GM12878 (cell line): Measurements from ENCODE around the gene TMEM41B. TPM values are rescaled to one million over a fixed set of nuclear protein-coding genes. Genes with fewer than 3 reads are reported as not detected.

Experiments
- ATAC-seq: fragments of 200-7000 bp; cut with Tn5 transposase; 3 replicates; pipeline ENCODE4 v1.9.1; 2020; ENCODE audit warnings: mild to moderate bottlenecking, moderate library complexity
- BruUV-seq: library from RNA; stranded (reverse); fragments of 400-500 nt; replicated peaks from 2 replicates; lab custom pipeline; 2021; lab: Mats Ljungman, UMichigan
- CTCF ChIA-PET: fragments of 300-600 bp; sonication (Branson Sonifier 250); formaldehyde crosslinking; extraction: SDS; loops from one replicate; lab custom pipeline; 2021; ENCODE audit warnings: inconsistent platforms; lab: Yijun Ruan, JAX
- POLR2A ChIA-PET: fragments of 350-600 bp; formaldehyde crosslinking; extraction: SDS; loops from one replicate; lab custom pipeline; 2021; ENCODE audit warnings: inconsistent platforms; lab: Charles Lee
- RAD21 ChIA-PET: fragments of 300-600 bp; sonication (Branson Sonifier 250); formaldehyde crosslinking; loops from one replicate; lab custom pipeline; 2023; ENCODE audit warnings: antibody characterized with exemption; ENCODE audit not compliant: unreplicated experiment; lab: Charles Lee
- SMC1A ChIA-PET: fragments of 300-600 bp; sonication (Branson Sonifier 250); formaldehyde crosslinking; loops from one replicate; lab custom pipeline; 2023; ENCODE audit not compliant: unreplicated experiment, uncharacterized antibody; lab: Charles Lee
- DNase-seq: peaks from one replicate; pipeline ENCODE4 v3.0.0-alpha.2; 2011; ENCODE audit warnings: low read depth, low spot score
- FAIRE-seq: peaks from 3 replicates; lab custom pipeline; 2011; peaks lifted over from hg19 to GRCh38; lab: Jason Lieb, UNC
- H2AFZ ChIP-seq: 2 replicates; pipeline ENCODE4 v1.6.0; 2011; ENCODE audit warnings: low read depth, low read length, control low read depth; ENCODE audit not compliant: control insufficient read depth
- H3K27ac ChIP-seq: 2 replicates; pipeline ENCODE4 v1.5.1; 2011; ENCODE audit warnings: control low read depth; ENCODE audit not compliant: control insufficient read depth, insufficient read depth
- H3K27me3 ChIP-seq, 2 experiments: replicated peaks in 1 of 2; 2 replicates each; pipeline versions ENCODE4 v1.6.0 to v1.6.1; 2011; ENCODE audit warnings: low read length in 1 of 2; ENCODE audit not compliant: control insufficient read depth in 2 of 2, insufficient read depth in 2 of 2
- H3K36me3 ChIP-seq, 2 experiments: 2 replicates each; pipeline ENCODE4 v1.5.1; 2011; ENCODE audit warnings: low read length in 1 of 2; ENCODE audit not compliant: control insufficient read depth in 2 of 2, insufficient read depth in 2 of 2
- H3K4me1 ChIP-seq: 2 replicates; pipeline ENCODE4 v1.6.1; 2011; ENCODE audit warnings: mild to moderate bottlenecking, low read length, moderate library complexity, mixed read lengths; ENCODE audit not compliant: control insufficient read depth, insufficient read depth
- H3K4me2 ChIP-seq: 2 replicates; pipeline ENCODE4 v1.6.0; 2011; ENCODE audit warnings: control low read depth; ENCODE audit not compliant: control insufficient read depth, insufficient read depth
- H3K4me3 ChIP-seq: fragments of 200-600 bp; sonication (generic); 2 replicates; pipeline ENCODE4 v1.5.1; 2016
- H3K79me2 ChIP-seq: 2 replicates; pipeline ENCODE4 v1.6.0; 2011; ENCODE audit warnings: low read length; ENCODE audit not compliant: control insufficient read depth, insufficient read depth
- H3K9ac ChIP-seq: 2 replicates; pipeline ENCODE4 v1.8.0; 2011; ENCODE audit warnings: low read length, control low read depth, mixed read lengths; ENCODE audit not compliant: control insufficient read depth, insufficient read depth
- H3K9me3 ChIP-seq: replicated peaks from 3 replicates; pipeline ENCODE4 v1.5.1; 2011; ENCODE audit warnings: mild to moderate bottlenecking, low read length; ENCODE audit not compliant: control insufficient read depth, insufficient read depth
- H4K20me1 ChIP-seq: 2 replicates; pipeline ENCODE4 v1.6.0; 2011; ENCODE audit not compliant: control insufficient read depth, insufficient read depth
- BHLHE40 ChIP-seq, 2 experiments: fragments of 450-650 bp in 1 of 2; IDR thresholded peaks; 2 replicates each; pipeline ENCODE4 v1.6.1; 2011 to 2017; ENCODE audit warnings: low read depth in 2 of 2, borderline replicate concordance in 1 of 2, improper control_type of control experiment in 1 of 2, low read length in 1 of 2, mild to moderate bottlenecking in 1 of 2
- CBX3 ChIP-seq: fragments of 200-600 bp; sonication (generic); IDR thresholded peaks from 2 replicates; pipeline ENCODE4 v1.6.1; 2016; ENCODE audit warnings: low read depth, borderline replicate concordance
- CBX5 ChIP-seq: sonication (generic); IDR thresholded peaks from 2 replicates; pipeline ENCODE4 v1.6.1; 2016; ENCODE audit warnings: low read depth, moderate library complexity, mild to moderate bottlenecking, inconsistent platforms
- EZH2 ChIP-seq: IDR thresholded peaks from 2 replicates; pipeline ENCODE4 v1.6.1; 2012; ENCODE audit warnings: low read depth, mild to moderate bottlenecking, control low read depth, inconsistent platforms, low read length, borderline replicate concordance; ENCODE audit not compliant: control insufficient read depth
- FOXM1 ChIP-seq: IDR thresholded peaks from 2 replicates; pipeline ENCODE4 v1.6.1; 2012; ENCODE audit warnings: low read depth, mild to moderate bottlenecking, inconsistent platforms, low read length, moderate library complexity
- PML ChIP-seq: IDR thresholded peaks from 2 replicates; pipeline ENCODE4 v1.6.1; 2012; ENCODE audit warnings: low read length, inconsistent platforms
- RAD51 ChIP-seq: fragments of 450-650 bp; IDR thresholded peaks from 2 replicates; pipeline ENCODE4 v1.6.1; 2016; ENCODE audit warnings: moderate library complexity, mild to moderate bottlenecking, inconsistent platforms
- WRNIP1 ChIP-seq: IDR thresholded peaks from 2 replicates; pipeline ENCODE4 v1.6.1; 2011; ENCODE audit warnings: low read depth, low read length, improper control_type of control experiment, borderline replicate concordance
- YY1 ChIP-seq: IDR thresholded peaks from 2 replicates; pipeline ENCODE4 v1.6.1; 2011; ENCODE audit warnings: low read depth, mild to moderate bottlenecking, low read length
- ZZZ3 ChIP-seq: IDR thresholded peaks from 2 replicates; pipeline ENCODE4 v1.6.1; 2011; ENCODE audit warnings: low read depth; ENCODE audit not compliant: control insufficient read depth, insufficient read length
- WGBS: methylation state at CpG from one replicate; pipeline ENCODE4 v1.1.6; 2016; ENCODE audit warnings: low lambda C conversion rate; ENCODE audit not compliant: insufficient replicate concordance, insufficient coverage; ENCODE audit errors: missing lambda C conversion rate; 5-methylcytosine and 5-hydroxymethylcytosine counted together
- in situ Hi-C: fragments of 300-500 bp; cut with MboI; formaldehyde crosslinking; loops from 9 replicates; pipeline ENCODE4 v1.14.3; 2018; ENCODE audit warnings: mixed read lengths
- intact Hi-C: fragments of 100-400 bp; cut with micrococcal nuclease; formaldehyde crosslinking; loops from one replicate; pipeline ENCODE4 v1.14.2; 2022; ENCODE audit not compliant: unreplicated experiment
- polyA plus RNA-seq, 11 experiments: library from polyadenylated mRNA; depleted of rRNA in 4 of 11; unstranded in 6 of 11; stranded (reverse) in 5 of 11; fragments of >200 nt; fragmentation: Nextera tagmentation in 4 of 11; fragmentation: Illumina TruSeq in 1 of 11; extraction: Ambion mirVana in 4 of 11; extraction: Trizol in 1 of 11; gene quantifications; 1 replicate in 1 of 11; 2 replicates in 10 of 11; pipeline versions ENCODE4 v1.2.1 to v1.2.3, GENCODE V29; 2011 to 2016; ENCODE audit warnings: inconsistent platforms in 2 of 11, missing spikeins in 2 of 11, low read depth in 1 of 11
- total RNA-seq, 4 experiments: library from RNA; depleted of rRNA in 3 of 4; stranded (reverse); fragments of >200 nt in 3 of 4; fragmentation: Illumina TruSeq in 1 of 4; extraction: Trizol in 1 of 4; gene quantifications; 2 replicates each; pipeline versions ENCODE4 v1.2.1 to v1.2.3, GENCODE V29; 2013 to 2021
- TF ChIP-seq, protein P1 (sequence below): fragments of 450-650 bp; formaldehyde crosslinking; IDR thresholded peaks from 2 replicates; pipeline ENCODE4 v1.5.0; 2022; ENCODE audit warnings: mild to moderate bottlenecking, missing genetic modification characterization
- TF ChIP-seq, protein P2 (sequence below): IDR thresholded peaks from 2 replicates; pipeline ENCODE4 v1.6.1; 2011; ENCODE audit warnings: mild to moderate bottlenecking, low read depth, low read length, moderate library complexity; ENCODE audit not compliant: insufficient replicate concordance

Gene TMEM41B
- total and polyA plus RNA-seq, 10 of the 15 experiments (the other 5 are each of a cell fraction or from before 2014, with no cell fraction given): 8.0 to 31.0 (median 20.5) TPM

DNA sequence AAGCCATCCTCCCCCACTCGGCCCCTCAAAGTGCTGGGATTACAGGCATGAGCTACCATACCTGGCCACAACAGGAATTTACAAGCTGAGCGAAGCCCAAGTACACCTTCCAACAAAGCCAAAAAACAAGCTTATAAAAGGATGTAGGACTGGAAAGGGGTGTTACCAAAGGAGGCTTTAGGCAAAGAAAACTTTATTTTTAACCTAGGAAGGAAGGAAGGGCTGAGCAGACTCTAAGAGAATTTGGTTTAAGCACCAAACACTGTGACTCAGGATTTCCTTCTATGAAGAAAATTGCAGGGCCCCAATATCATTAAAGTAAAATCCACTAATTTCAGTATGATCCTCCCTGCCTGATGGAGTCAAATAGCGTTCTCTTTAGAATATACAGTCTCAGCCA is 61.3 kb downstream of the TMEM41B start:
- no peak overlapping the region for H3K27ac ChIP-seq
- no peak overlapping the region for H3K4me3 ChIP-seq
- no peak overlapping the region for H3K9ac ChIP-seq
- TF ChIP-seq ZZZ3: no peak
- TF ChIP-seq EZH2: no peak
- no peak for TF ChIP-seq FOXM1
- TF ChIP-seq YY1: no peak
- TF ChIP-seq, protein P1, sequence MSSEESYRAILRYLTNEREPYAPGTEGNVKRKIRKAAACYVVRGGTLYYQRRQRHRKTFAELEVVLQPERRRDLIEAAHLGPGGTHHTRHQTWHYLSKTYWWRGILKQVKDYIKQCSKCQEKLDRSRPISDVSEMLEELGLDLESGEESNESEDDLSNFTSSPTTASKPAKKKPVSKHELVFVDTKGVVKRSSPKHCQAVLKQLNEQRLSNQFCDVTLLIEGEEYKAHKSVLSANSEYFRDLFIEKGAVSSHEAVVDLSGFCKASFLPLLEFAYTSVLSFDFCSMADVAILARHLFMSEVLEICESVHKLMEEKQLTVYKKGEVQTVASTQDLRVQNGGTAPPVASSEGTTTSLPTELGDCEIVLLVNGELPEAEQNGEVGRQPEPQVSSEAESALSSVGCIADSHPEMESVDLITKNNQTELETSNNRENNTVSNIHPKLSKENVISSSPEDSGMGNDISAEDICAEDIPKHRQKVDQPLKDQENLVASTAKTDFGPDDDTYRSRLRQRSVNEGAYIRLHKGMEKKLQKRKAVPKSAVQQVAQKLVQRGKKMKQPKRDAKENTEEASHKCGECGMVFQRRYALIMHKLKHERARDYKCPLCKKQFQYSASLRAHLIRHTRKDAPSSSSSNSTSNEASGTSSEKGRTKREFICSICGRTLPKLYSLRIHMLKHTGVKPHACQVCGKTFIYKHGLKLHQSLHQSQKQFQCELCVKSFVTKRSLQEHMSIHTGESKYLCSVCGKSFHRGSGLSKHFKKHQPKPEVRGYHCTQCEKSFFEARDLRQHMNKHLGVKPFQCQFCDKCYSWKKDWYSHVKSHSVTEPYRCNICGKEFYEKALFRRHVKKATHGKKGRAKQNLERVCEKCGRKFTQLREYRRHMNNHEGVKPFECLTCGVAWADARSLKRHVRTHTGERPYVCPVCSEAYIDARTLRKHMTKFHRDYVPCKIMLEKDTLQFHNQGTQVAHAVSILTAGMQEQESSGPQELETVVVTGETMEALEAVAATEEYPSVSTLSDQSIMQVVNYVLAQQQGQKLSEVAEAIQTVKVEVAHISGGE: no peak
- TF ChIP-seq PML: no peak
- TF ChIP-seq CBX3: no peak
- no peak for TF ChIP-seq RAD51
- TF ChIP-seq WRNIP1: no peak
- no peak for TF ChIP-seq BHLHE40 (IDR thresholded peaks at IDR 0.05; ENCODE audit: borderline replicate concordance in 1 of 2, low read depth in 2 of 2, low read length in 1 of 2)
- TF ChIP-seq CBX5: no peak
- TF ChIP-seq, protein P2, sequence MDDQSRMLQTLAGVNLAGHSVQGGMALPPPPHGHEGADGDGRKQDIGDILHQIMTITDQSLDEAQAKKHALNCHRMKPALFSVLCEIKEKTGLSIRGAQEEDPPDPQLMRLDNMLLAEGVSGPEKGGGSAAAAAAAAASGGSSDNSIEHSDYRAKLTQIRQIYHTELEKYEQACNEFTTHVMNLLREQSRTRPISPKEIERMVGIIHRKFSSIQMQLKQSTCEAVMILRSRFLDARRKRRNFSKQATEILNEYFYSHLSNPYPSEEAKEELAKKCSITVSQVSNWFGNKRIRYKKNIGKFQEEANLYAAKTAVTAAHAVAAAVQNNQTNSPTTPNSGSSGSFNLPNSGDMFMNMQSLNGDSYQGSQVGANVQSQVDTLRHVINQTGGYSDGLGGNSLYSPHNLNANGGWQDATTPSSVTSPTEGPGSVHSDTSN: no peak
- no peaks in the 10 kb centered on the region for H3K9me3 ChIP-seq
- ATAC-seq: no peak
- BruUV-seq: no TSS peak
- H4K20me1 ChIP-seq: no peaks in the 10 kb centered on the region
- RAD21 ChIA-PET: interaction anchor here (0.6 kb wide), 1 partner anchor 75 kb away, joined by 3 read pairs; no protein-coding TSS in a partner anchor
- no peaks in the 10 kb centered on the region for H3K27me3 ChIP-seq
- H3K79me2 ChIP-seq: peaks cover 10% of the 10 kb centered on the region
- CTCF ChIA-PET: interaction anchor here (0.7 kb wide), 1 partner anchor 48 kb away, joined by 3 read pairs; no protein-coding TSS in a partner anchor
- SMC1A ChIA-PET: interaction anchor here (0.6 to 0.7 kb wide), 3 partner anchors 46 to 88 kb away, joined by 3 to 4 read pairs (median 3); no protein-coding TSS in a partner anchor
- H2AFZ ChIP-seq: no peak overlapping the region
- POLR2A ChIA-PET: no interaction called here
- peaks cover 19% of the 10 kb centered on the region for H3K4me1 ChIP-seq
- H3K36me3 ChIP-seq: no peaks in the 10 kb centered on the region
- DNase-seq: no peak
- no peak overlapping the region for H3K4me2 ChIP-seq
- intact Hi-C loops: no loop called here
- FAIRE-seq: no peak
- in situ Hi-C loops: no loop called here
- 75% methylated on average over 3 of the region's 3 CpGs for WGBS
